ENCODE results near the gene BIN1. TPM values are rescaled to one million over a fixed set of nuclear protein-coding genes. Genes with fewer than 3 reads are reported as not detected.

The BIN1 gene
- total RNA-seq, 4 donors from 2014 or later: 1,150 to 2,167 (median 1,736) TPM

GRCh38 chr2:127090281-127091120 lies 16.5 kb downstream of the BIN1 start:
- Histone ChIP-seq H3K27me3 (no peaks in the 10 kb centered on the region), H3K9me3 (no peaks in the 10 kb centered on the region), H3K36me3 (no peaks in the 10 kb centered on the region), H3K27ac (peak overlapping the region; percentile 97 to 100 (median 100)), H3K4me1 (peaks cover 97 to 99% of the 10 kb centered on the region in 2 donors), H3K4me3 (no peak overlapping the region)
- intact Hi-C loops (cut with DNase I; ENCODE audit: low total_unique reads) (no loop called here), in situ Hi-C loops (cut with MboI; ENCODE audit: low sequenced_read_pairs in 4 of 4) (loop anchor here in 2 of 4 donors (25.0 kb wide), 2 partner anchors 297 to 322 kb away; partner anchors contain the start of genes MAP3K2 (in 1 of the 2) and PROC (in 1 of the 2))
- TF ChIP-seq CTCF (IDR thresholded peaks at IDR 0.05 in 4 of 5, conservative IDR thresholded peaks at IDR 0.05 in 1 of 5) (peak in 1 of 5 experiments; percentile 12), POLR2A (IDR thresholded peaks at IDR 0.05) (peak; percentile 21 to 60)
- DNase-seq (peak; percentile 80 to 92), ATAC-seq (peak; percentile 16 to 18)

DNA sequence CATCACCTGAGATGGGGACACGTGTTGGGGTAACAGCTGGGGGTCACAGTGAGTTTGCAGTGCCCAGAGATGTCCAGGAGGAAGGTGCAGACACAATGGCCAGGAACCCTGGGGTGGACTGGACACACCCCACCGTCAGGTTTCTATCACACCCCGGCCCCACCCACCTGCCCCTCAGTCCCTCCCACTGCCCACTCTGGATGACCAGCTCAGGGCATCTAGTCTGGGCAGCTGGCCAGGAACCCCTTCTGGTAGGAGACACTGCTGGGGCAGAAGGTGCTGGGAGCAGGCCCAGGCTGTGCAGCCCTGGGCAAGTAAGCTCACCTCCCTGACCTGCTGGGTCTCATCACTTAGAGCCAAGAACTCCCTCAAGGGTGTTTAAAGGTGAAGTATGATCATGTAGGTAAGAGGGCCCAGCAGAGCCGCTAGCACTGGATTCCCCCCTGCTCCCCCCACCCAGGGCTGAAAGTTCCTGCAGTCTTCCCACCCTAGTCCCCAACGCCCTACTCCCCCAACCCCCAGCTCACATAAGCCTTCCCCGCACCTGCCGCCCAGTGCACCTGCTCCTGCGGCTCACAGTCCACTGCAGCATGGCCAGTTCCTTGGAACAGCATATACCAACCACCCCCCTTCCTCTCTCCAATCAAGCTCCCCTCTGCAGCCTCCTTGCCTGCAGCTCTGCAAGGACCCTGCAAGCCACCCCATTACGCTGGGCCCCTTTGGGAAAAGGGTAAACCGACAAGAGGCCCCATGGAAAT lies 17.3 kb downstream of the BIN1 start:
- Histone ChIP-seq H3K27ac (peak overlapping the region; percentile 97 to 100 (median 100)), H3K4me1 (peaks cover 97 to 98% of the 10 kb centered on the region in 2 donors), H3K36me3 (no peaks in the 10 kb centered on the region), H3K27me3 (no peaks in the 10 kb centered on the region), H3K4me3 (no peak overlapping the region), H3K9me3 (no peaks in the 10 kb centered on the region)
- peak in 1 of 2 donors; percentile 74 for DNase-seq
- in situ Hi-C loops (cut with MboI; ENCODE audit: low sequenced_read_pairs in 4 of 4) (loop anchor here in 2 of 4 donors (25.0 kb wide), 2 partner anchors 298 to 323 kb away; partner anchors contain the start of genes MAP3K2 (in 1 of the 2) and PROC (in 1 of the 2)), intact Hi-C loops (cut with DNase I; ENCODE audit: low total_unique reads) (no loop called here)
- no peak for TF ChIP-seq CTCF (IDR thresholded peaks at IDR 0.05 in 4 of 5, conservative IDR thresholded peaks at IDR 0.05 in 1 of 5)
- no peak for TF ChIP-seq POLR2A (IDR thresholded peaks at IDR 0.05)
- no peak for ATAC-seq

- Histone ChIP-seq H3K4me3 (no peak overlapping the region), H3K4me1 (peaks cover 94 to 97% of the 10 kb centered on the region in 2 donors), H3K36me3 (no peaks in the 10 kb centered on the region), H3K27me3 (no peaks in the 10 kb centered on the region), H3K27ac (peak overlapping the region; percentile 97 to 100 (median 100)), H3K9me3 (no peaks in the 10 kb centered on the region)
- DNase-seq (peak in 1 of 2 donors; percentile 25), ATAC-seq (no peak)
- TF ChIP-seq CTCF (IDR thresholded peaks at IDR 0.05 in 4 of 5, conservative IDR thresholded peaks at IDR 0.05 in 1 of 5): no peak
- TF ChIP-seq POLR2A (IDR thresholded peaks at IDR 0.05): no peak
- in situ Hi-C loops (cut with MboI; ENCODE audit: low sequenced_read_pairs in 4 of 4): loop anchor here in 2 of 4 donors (25.0 kb wide), 2 partner anchors 299 to 324 kb away; partner anchors contain the start of genes MAP3K2 (in 1 of the 2) and PROC (in 1 of the 2)
- intact Hi-C loops (cut with DNase I; ENCODE audit: low total_unique reads): no loop called here
Measured at GRCh38 chr2:127088706-127089105, 18.2 kb downstream of the BIN1 start.

- intact Hi-C loops (cut with DNase I; ENCODE audit: low total_unique reads): no loop called here
- H3K27ac ChIP-seq: peak overlapping the region; percentile 97 to 100 (median 100)
- in situ Hi-C loops (cut with MboI; ENCODE audit: low sequenced_read_pairs in 4 of 4): loop anchor here in 2 of 4 donors (25.0 kb wide), 2 partner anchors 299 to 324 kb away; partner anchors contain the start of genes MAP3K2 (in 1 of the 2) and PROC (in 1 of the 2)
- no peaks in the 10 kb centered on the region for H3K36me3 ChIP-seq
- no peaks in the 10 kb centered on the region for H3K27me3 ChIP-seq
- peak overlapping the region; percentile 24 to 42 (median 28) for H3K4me3 ChIP-seq
- DNase-seq (peak in 1 of 2 donors; percentile 87), ATAC-seq (peak in 1 of 2 donors; percentile 7)
- peaks cover 94 to 97% of the 10 kb centered on the region in 2 donors for H3K4me1 ChIP-seq
- no peaks in the 10 kb centered on the region for H3K9me3 ChIP-seq
- TF ChIP-seq CTCF (IDR thresholded peaks at IDR 0.05 in 4 of 5, conservative IDR thresholded peaks at IDR 0.05 in 1 of 5) (no peak), POLR2A (IDR thresholded peaks at IDR 0.05) (no peak)
Measured at GRCh38 chr2:127087791-127088495, 19.0 kb downstream of the BIN1 start.

Measured in gastrocnemius medialis (tissue), 4 donors.